Memory B cell (primary cell): ENCODE results near the gene MUC21.
"Not testable (repeated sequence)": the region's sequence is repeated elsewhere in the genome, so short reads cannot be mapped to it uniquely, and the experiment has no call there.

Experiments used
- ATAC-seq: fragments of 150-1000 bp; cut with Tn5 transposase; 2 replicates; pipeline ENCODE4 v1.10.0; 2021; ENCODE audit warnings: low read depth, mild to moderate bottlenecking, moderate library complexity
- DNase-seq, 2 donors: peaks; one replicate each; pipeline ENCODE4 v3.0.0; 2022; ENCODE audit warnings: low spot score in 2 of 2
- H3K27ac Mint-ChIP-seq: one replicate; pipeline ENCODE4 v1.8.0; 2022; ENCODE audit warnings: mild to moderate bottlenecking, moderate library complexity, mixed read lengths
- H3K27me3 Mint-ChIP-seq: one replicate; pipeline ENCODE4 v1.8.0; 2022; ENCODE audit warnings: mixed read lengths
- H3K36me3 Mint-ChIP-seq: one replicate; pipeline ENCODE4 v1.8.0; 2022; ENCODE audit warnings: mild to moderate bottlenecking, mixed read lengths
- H3K4me1 Mint-ChIP-seq: one replicate; pipeline ENCODE4 v1.8.0; 2022; ENCODE audit warnings: mixed read lengths
- H3K4me3 Mint-ChIP-seq: one replicate; pipeline ENCODE4 v1.8.0; 2022; ENCODE audit warnings: mild to moderate bottlenecking, moderate library complexity, mixed read lengths
- H3K9me3 Mint-ChIP-seq: one replicate; pipeline ENCODE4 v1.8.0; 2022; ENCODE audit warnings: mixed read lengths

MUC21 gene

GRCh38 chr6:31007694-31008093 lies 24.2 kb downstream of the MUC21 start:
- no peak overlapping the region for H3K27ac Mint-ChIP-seq
- no peaks in the 10 kb centered on the region for H3K4me1 Mint-ChIP-seq
- no peak for DNase-seq
- H3K36me3 Mint-ChIP-seq, result no peaks in the 10 kb centered on the region
- peaks cover 25% of the 10 kb centered on the region for H3K27me3 Mint-ChIP-seq
- H3K9me3 Mint-ChIP-seq, result no peaks in the 10 kb centered on the region
- no peak overlapping the region for H3K4me3 Mint-ChIP-seq
- no peak for ATAC-seq

- H3K27me3 Mint-ChIP-seq, result peaks cover 25% of the 10 kb centered on the region
- no peak overlapping the region for H3K27ac Mint-ChIP-seq
Measured at GRCh38 chr6:31008165-31008564, 24.6 kb downstream of the MUC21 start.

GRCh38 chr6:31009731-31010130 lies 26.2 kb downstream of the MUC21 start:
- H3K9me3 Mint-ChIP-seq, result peaks cover 2% of the 10 kb centered on the region
- H3K27me3 Mint-ChIP-seq, result peaks cover 30% of the 10 kb centered on the region
- no peak overlapping the region for H3K27ac Mint-ChIP-seq
- H3K4me1 Mint-ChIP-seq, result no peaks in the 10 kb centered on the region
- no peak overlapping the region for H3K4me3 Mint-ChIP-seq
- DNase-seq (no peak), ATAC-seq (no peak)
- no peaks in the 10 kb centered on the region for H3K36me3 Mint-ChIP-seq

More at GRCh38 chr6:31008165-31008564, 24.6 kb downstream of the MUC21 start:
- Mint-ChIP-seq H3K4me1 (no peaks in the 10 kb centered on the region), H3K4me3 (no peak overlapping the region), H3K36me3 (no peaks in the 10 kb centered on the region), H3K9me3 (no peaks in the 10 kb centered on the region)
- DNase-seq, result no peak
- ATAC-seq, result no peak

- H3K9me3 Mint-ChIP-seq, result peaks cover 3% of the 10 kb centered on the region
- no peak for DNase-seq
- H3K27me3 Mint-ChIP-seq, result peaks cover 31% of the 10 kb centered on the region
- no peak for ATAC-seq
- H3K4me1 Mint-ChIP-seq, result no peaks in the 10 kb centered on the region
- no peak within 1 kb of the TSS for H3K4me3 Mint-ChIP-seq
- no peak within 1 kb of the TSS for H3K27ac Mint-ChIP-seq
- H3K36me3 Mint-ChIP-seq, result no peaks in the 10 kb centered on the region
Measured at GRCh38 chr6:31010393-31011060, 27.0 kb downstream of the MUC21 start, which contains the start of gene MUC22. MUC22 (plus strand) TSS chr6:31010474; CDS start chr6:31010707, 233 bp downstream.

GRCh38 chr6:31011153-31011552 lies 27.6 kb downstream of the MUC21 start:
- DNase-seq, result no peak
- H3K36me3 Mint-ChIP-seq, result no peaks in the 10 kb centered on the region
- peaks cover 3% of the 10 kb centered on the region for H3K9me3 Mint-ChIP-seq
- H3K27me3 Mint-ChIP-seq, result peaks cover 33% of the 10 kb centered on the region
- no peak for ATAC-seq
- no peaks in the 10 kb centered on the region for H3K4me1 Mint-ChIP-seq
- no peak overlapping the region for H3K4me3 Mint-ChIP-seq
- H3K27ac Mint-ChIP-seq, result no peak overlapping the region

GRCh38 chr6:31016659-31017299 lies 33.3 kb downstream of the MUC21 start:
- H3K4me1 Mint-ChIP-seq, result peaks cover 2% of the 10 kb centered on the region
- peaks cover 20% of the 10 kb centered on the region for H3K27me3 Mint-ChIP-seq
- H3K27ac Mint-ChIP-seq, result no peak overlapping the region
- ATAC-seq (no peak), DNase-seq (no peak)
- peaks cover 3% of the 10 kb centered on the region for H3K9me3 Mint-ChIP-seq
- H3K36me3 Mint-ChIP-seq, result no peaks in the 10 kb centered on the region
- no peak overlapping the region for H3K4me3 Mint-ChIP-seq

- not testable (repeated sequence) for DNase-seq, H3K4me1 Mint-ChIP-seq, H3K36me3 Mint-ChIP-seq, ATAC-seq, H3K9me3 Mint-ChIP-seq, H3K27ac Mint-ChIP-seq, H3K4me3 Mint-ChIP-seq
- peaks cover 16% of the 10 kb centered on the region for H3K27me3 Mint-ChIP-seq
Measured at GRCh38 chr6:31017436-31017835, 33.9 kb downstream of the MUC21 start.

GRCh38 chr6:31020057-31020456 lies 36.5 kb downstream of the MUC21 start:
- peaks cover 9% of the 10 kb centered on the region for H3K27me3 Mint-ChIP-seq
- H3K4me3 Mint-ChIP-seq, result no peak overlapping the region
- H3K27ac Mint-ChIP-seq, result peak overlapping the region; percentile 56
- H3K36me3 Mint-ChIP-seq, result peaks cover 2% of the 10 kb centered on the region
- H3K9me3 Mint-ChIP-seq, result peaks cover 2% of the 10 kb centered on the region
- ATAC-seq (peak; percentile 64), DNase-seq (no peak)
- H3K4me1 Mint-ChIP-seq, result peaks cover 2% of the 10 kb centered on the region

- DNase-seq, H3K27ac Mint-ChIP-seq, H3K4me1 Mint-ChIP-seq, H3K36me3 Mint-ChIP-seq, ATAC-seq, H3K4me3 Mint-ChIP-seq, H3K27me3 Mint-ChIP-seq, H3K9me3 Mint-ChIP-seq: not testable (repeated sequence)
Measured at GRCh38 chr6:31020631-31021255, 37.2 kb downstream of the MUC21 start.

GRCh38 chr6:31021705-31022531 lies 38.4 kb downstream of the MUC21 start:
- H3K4me1 Mint-ChIP-seq, ATAC-seq, H3K4me3 Mint-ChIP-seq: not testable (repeated sequence)

GRCh38 chr6:31025595-31025994 lies 42.1 kb downstream of the MUC21 start:
- no peaks in the 10 kb centered on the region for H3K4me1 Mint-ChIP-seq
- H3K27me3 Mint-ChIP-seq, result peaks cover 6% of the 10 kb centered on the region
- H3K4me3 Mint-ChIP-seq, result no peak overlapping the region
- ATAC-seq (no peak), DNase-seq (no peak)
- H3K27ac Mint-ChIP-seq, result no peak overlapping the region
- peaks cover 2% of the 10 kb centered on the region for H3K36me3 Mint-ChIP-seq
- H3K9me3 Mint-ChIP-seq, result peaks cover 2% of the 10 kb centered on the region

More at GRCh38 chr6:31021705-31022531, 38.4 kb downstream of the MUC21 start:
- not testable (repeated sequence) for H3K36me3 Mint-ChIP-seq, H3K9me3 Mint-ChIP-seq, DNase-seq, H3K27me3 Mint-ChIP-seq, H3K27ac Mint-ChIP-seq

- H3K4me3 Mint-ChIP-seq, result no peak overlapping the region
- H3K9me3 Mint-ChIP-seq, result no peaks in the 10 kb centered on the region
- peaks cover 2% of the 10 kb centered on the region for H3K36me3 Mint-ChIP-seq
- no peaks in the 10 kb centered on the region for H3K4me1 Mint-ChIP-seq
- no peak for ATAC-seq
- no peak for DNase-seq
- H3K27me3 Mint-ChIP-seq, result peaks cover 26% of the 10 kb centered on the region
- no peak overlapping the region for H3K27ac Mint-ChIP-seq
Measured at GRCh38 chr6:31031095-31031494, 47.6 kb downstream of the MUC21 start.

GRCh38 chr6:31033075-31033474 lies 49.6 kb downstream of the MUC21 start:
- no peak overlapping the region for H3K27ac Mint-ChIP-seq
- no peak for ATAC-seq
- no peaks in the 10 kb centered on the region for H3K4me1 Mint-ChIP-seq
- DNase-seq, result no peak
- peaks cover 2% of the 10 kb centered on the region for H3K36me3 Mint-ChIP-seq
- no peak overlapping the region for H3K4me3 Mint-ChIP-seq
- H3K9me3 Mint-ChIP-seq, result no peaks in the 10 kb centered on the region
- H3K27me3 Mint-ChIP-seq, result peaks cover 32% of the 10 kb centered on the region
